Activated CD8-positive, alpha-beta memory T cell treated with anti-CD3 and anti-CD28 coated beads for 4 hours (primary cell): ENCODE measurements around the gene ACMSD.
"Not testable (repeated sequence)": the region's sequence is repeated elsewhere in the genome, so short reads cannot be mapped to it uniquely, and the experiment has no call there.

ENCODE experiments used
- DNase-seq, 2 donors: peaks; one replicate each; pipeline ENCODE4 v3.0.0-alpha.2; 2020; ENCODE audit warnings: low read depth in 2 of 2

Gene ACMSD

GRCh38 chr2:134838143-134838620 is at the start of gene ACMSD:
Gene ACMSD (plus strand): TSS chr2:134838616. CDS start chr2:134838683, 67 bp downstream.
- no peak for DNase-seq

- no peak for DNase-seq
These were observed 47.9 kb upstream of the ACMSD start for GRCh38 chr2:134790487-134790886.

- DNase-seq = no peak
These were observed 46.8 kb upstream of the ACMSD start for GRCh38 chr2:134791616-134792015.

GRCh38 chr2:134792186-134792585 is 46.2 kb upstream of the ACMSD start:
- no peak for DNase-seq

- DNase-seq = no peak
These were observed 42.7 kb upstream of the ACMSD start for GRCh38 chr2:134795765-134796164.

GRCh38 chr2:134796373-134796772 is 42.0 kb upstream of the ACMSD start:
- no peak for DNase-seq

- no peak for DNase-seq
These were observed 38.5 kb upstream of the ACMSD start for GRCh38 chr2:134799936-134800335.

- DNase-seq = no peak
These were observed 38.1 kb upstream of the ACMSD start for GRCh38 chr2:134800341-134800740.

GRCh38 chr2:134803609-134804405 is 34.6 kb upstream of the ACMSD start:
- DNase-seq = not testable (repeated sequence)

- no peak for DNase-seq
These were observed 22.7 kb upstream of the ACMSD start for GRCh38 chr2:134815741-134816140.

GRCh38 chr2:134818321-134818720 is 20.1 kb upstream of the ACMSD start:
- no peak for DNase-seq

- DNase-seq = no peak
These were observed 19.1 kb upstream of the ACMSD start for GRCh38 chr2:134819334-134819733.

- no peak for DNase-seq
These were observed 15.0 kb upstream of the ACMSD start for GRCh38 chr2:134823431-134823830.

GRCh38 chr2:134823832-134824231 is 14.6 kb upstream of the ACMSD start:
- no peak for DNase-seq

GRCh38 chr2:134825716-134826115 is 12.7 kb upstream of the ACMSD start:
- not testable (repeated sequence) for DNase-seq

- no peak for DNase-seq
These were observed 2.9 kb upstream of the ACMSD start for GRCh38 chr2:134835471-134835870.

- DNase-seq = no peak
These were observed 1.4 kb upstream of the ACMSD start for GRCh38 chr2:134836986-134837385.

GRCh38 chr2:134839649-134840048 is 1.2 kb downstream of the ACMSD start:
- no peak for DNase-seq

- no peak for DNase-seq
These were observed 4.6 kb downstream of the ACMSD start for GRCh38 chr2:134842930-134843490.

- no peak for DNase-seq
These were observed 5.6 kb downstream of the ACMSD start for GRCh38 chr2:134843968-134844367.

- DNase-seq = no peak
These were observed 6.6 kb downstream of the ACMSD start for GRCh38 chr2:134845028-134845427.

- DNase-seq = no peak
These were observed 7.3 kb downstream of the ACMSD start for GRCh38 chr2:134845719-134846118.

GRCh38 chr2:134846213-134846612 is 7.8 kb downstream of the ACMSD start:
- no peak for DNase-seq
